Testis (tissue), 2 donors: ENCODE data around the gene KLF14.

Experiments used
- POLR2A ChIP-seq: fragments of 450-650 bp; IDR thresholded peaks from one replicate; pipeline ENCODE4 v1.6.1; 2017; ENCODE audit warnings: antibody characterized with exemption, mild to moderate bottlenecking, moderate library complexity
- TF ChIP-seq, protein P1 (sequence below), 3 experiments: fragments of 450-650 bp in 2 of 3; fragments of 200-600 bp in 1 of 3; sonication (generic) in 1 of 3; IDR thresholded peaks; one replicate each; pipeline ENCODE4 v1.5.1; 2016 to 2019; ENCODE audit warnings: antibody characterized with exemption in 3 of 3, mild to moderate bottlenecking in 2 of 3, moderate library complexity in 1 of 3

GRCh38 chr7:130741331-130741995, 7.5 kb upstream of the KLF14 start:
- TF ChIP-seq, protein P1, sequence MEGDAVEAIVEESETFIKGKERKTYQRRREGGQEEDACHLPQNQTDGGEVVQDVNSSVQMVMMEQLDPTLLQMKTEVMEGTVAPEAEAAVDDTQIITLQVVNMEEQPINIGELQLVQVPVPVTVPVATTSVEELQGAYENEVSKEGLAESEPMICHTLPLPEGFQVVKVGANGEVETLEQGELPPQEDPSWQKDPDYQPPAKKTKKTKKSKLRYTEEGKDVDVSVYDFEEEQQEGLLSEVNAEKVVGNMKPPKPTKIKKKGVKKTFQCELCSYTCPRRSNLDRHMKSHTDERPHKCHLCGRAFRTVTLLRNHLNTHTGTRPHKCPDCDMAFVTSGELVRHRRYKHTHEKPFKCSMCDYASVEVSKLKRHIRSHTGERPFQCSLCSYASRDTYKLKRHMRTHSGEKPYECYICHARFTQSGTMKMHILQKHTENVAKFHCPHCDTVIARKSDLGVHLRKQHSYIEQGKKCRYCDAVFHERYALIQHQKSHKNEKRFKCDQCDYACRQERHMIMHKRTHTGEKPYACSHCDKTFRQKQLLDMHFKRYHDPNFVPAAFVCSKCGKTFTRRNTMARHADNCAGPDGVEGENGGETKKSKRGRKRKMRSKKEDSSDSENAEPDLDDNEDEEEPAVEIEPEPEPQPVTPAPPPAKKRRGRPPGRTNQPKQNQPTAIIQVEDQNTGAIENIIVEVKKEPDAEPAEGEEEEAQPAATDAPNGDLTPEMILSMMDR (IDR thresholded peaks at IDR 0.05): no peak
- no peak for TF ChIP-seq POLR2A
